K562 (cell line): Measurements from ENCODE around the gene ZBTB48. TPM values are rescaled to one million over a fixed set of nuclear protein-coding genes. Genes with fewer than 3 reads are reported as not detected.

Experiments
- ATAC-seq: fragments of 200-7000 bp; cut with Tn5 transposase; 3 replicates; pipeline ENCODE4 v1.9.1; 2020; ENCODE audit warnings: moderate library complexity
- BruUV-seq: library from RNA; stranded (reverse); fragments of 400-500 nt; replicated peaks from 2 replicates; lab custom pipeline; 2021; lab: Mats Ljungman, UMichigan
- CTCF ChIA-PET: fragments of 300-600 bp; formaldehyde crosslinking; extraction: SDS; loops from one replicate; lab custom pipeline; 2021; ENCODE audit warnings: low intra/inter-chr PET ratio; lab: Yijun Ruan, JAX
- POLR2A ChIA-PET: fragments of 300-600, 350-650 bp; sonication (Branson Sonifier 250); formaldehyde crosslinking; extraction: SDS; loops from one replicate; lab custom pipeline; 2021; ENCODE audit warnings: antibody characterized with exemption, inconsistent platforms; lab: Yijun Ruan, JAX
- DNase-seq, 4 experiments: peaks; one replicate each; pipeline versions ENCODE4 v3.0.0 to v3.0.0-alpha.2; 2011 to 2018; ENCODE audit warnings: low spot score in 3 of 4, mixed read lengths in 3 of 4; ENCODE audit errors: extremely low read depth in 1 of 4
- FAIRE-seq: peaks from 2 replicates; lab custom pipeline; 2011; peaks lifted over from hg19 to GRCh38; lab: Jason Lieb, UNC
- H2AFZ ChIP-seq: 2 replicates; pipeline ENCODE4 v1.6.0; 2011; ENCODE audit warnings: low read depth, low read length, control low read depth, inconsistent platforms
- H3K27ac ChIP-seq: fragments of 200-600 bp; 3 replicates; pipeline ENCODE4 v1.8.0; 2011; ENCODE audit warnings: low read depth, mild to moderate bottlenecking, control low read depth, inconsistent platforms, low read length, moderate library complexity, mixed read lengths; ENCODE audit errors: extremely low read depth
- H3K27me3 ChIP-seq, 2 experiments: fragments of 300-600 bp in 1 of 2; 2 replicates in 1 of 2; 3 replicates in 1 of 2; pipeline versions ENCODE4 v1.6.0 to v1.8.0; 2011; ENCODE audit warnings: inconsistent platforms in 2 of 2, low read length in 2 of 2, mild to moderate bottlenecking in 1 of 2, mixed read lengths in 1 of 2, moderate library complexity in 1 of 2; ENCODE audit not compliant: control insufficient read depth in 2 of 2, insufficient read depth in 2 of 2
- H3K36me3 ChIP-seq: fragments of 300-600 bp; 3 replicates; pipeline ENCODE4 v1.8.0; 2011; ENCODE audit warnings: mild to moderate bottlenecking, low read length, inconsistent platforms; ENCODE audit not compliant: control insufficient read depth, insufficient read depth
- H3K4me1 ChIP-seq, 2 experiments: fragments of 200-600 bp in 1 of 2; replicated peaks in 1 of 2; 2 replicates in 1 of 2; 3 replicates in 1 of 2; pipeline versions ENCODE4 v1.5.1 to v1.8.0; 2011; ENCODE audit warnings: inconsistent platforms in 2 of 2, low read length in 2 of 2, mild to moderate bottlenecking in 1 of 2, mixed read lengths in 1 of 2, moderate library complexity in 1 of 2; ENCODE audit not compliant: control insufficient read depth in 2 of 2, insufficient read depth in 2 of 2
- H3K4me2 ChIP-seq: 2 replicates; pipeline ENCODE4 v1.6.1; 2011; ENCODE audit warnings: low read length, control low read depth, inconsistent platforms, mixed read lengths; ENCODE audit not compliant: insufficient read depth
- H3K4me3 ChIP-seq: fragments of 200-600 bp; sonication (generic), shearing (Covaris generic); 2 replicates; pipeline ENCODE4 v1.5.1; 2016; ENCODE audit warnings: control low read depth, inconsistent platforms
- H3K79me2 ChIP-seq: fragments of 200-600 bp; 3 replicates; pipeline ENCODE4 v1.8.0; 2011; ENCODE audit warnings: low read length, inconsistent platforms; ENCODE audit not compliant: control insufficient read depth, insufficient read depth
- H3K9ac ChIP-seq, 2 experiments: 2 replicates each; pipeline versions ENCODE4 v1.6.0 to v1.6.1; 2011; ENCODE audit warnings: low read depth in 2 of 2, low read length in 2 of 2, control low read depth in 1 of 2, inconsistent platforms in 1 of 2, mild to moderate bottlenecking in 1 of 2, mixed read lengths in 1 of 2; ENCODE audit not compliant: insufficient read depth in 1 of 2
- H3K9me1 ChIP-seq: one replicate; pipeline ENCODE4 v1.6.0; 2011; ENCODE audit warnings: inconsistent platforms, mild to moderate bottlenecking, low read length, moderate library complexity; ENCODE audit not compliant: control insufficient read depth, insufficient read depth
- H3K9me3 ChIP-seq: replicated peaks from 2 replicates; pipeline ENCODE4 v1.5.1; 2011; ENCODE audit warnings: low read depth, low read length, inconsistent platforms; ENCODE audit not compliant: control insufficient read depth, insufficient read depth
- H4K20me1 ChIP-seq: replicated peaks from 2 replicates; pipeline ENCODE4 v1.6.1; 2011; ENCODE audit warnings: low read length, inconsistent platforms, mixed read lengths; ENCODE audit not compliant: control insufficient read depth, insufficient read depth
- ARNT ChIP-seq, 2 experiments: fragments of 450-650 bp; IDR thresholded peaks; 2 replicates each; pipeline ENCODE4 v1.6.1; 2016; ENCODE audit warnings: mild to moderate bottlenecking in 1 of 2
- E2F3 ChIP-seq: fragments of 250-450 bp; sonication (Bioruptor Pico); IDR thresholded peaks from 2 replicates; pipeline ENCODE4 v1.4.0; 2020; ENCODE audit warnings: mild to moderate bottlenecking
- ILK ChIP-seq: fragments of 450-650 bp; IDR thresholded peaks from 2 replicates; pipeline ENCODE4 v1.6.1; 2016; ENCODE audit warnings: missing genetic modification characterization, low read depth, mild to moderate bottlenecking, missing compliant biosample characterization, moderate library complexity, borderline replicate concordance
- KLF10 ChIP-seq: fragments of 250-450 bp; sonication (Bioruptor Pico); IDR thresholded peaks from 2 replicates; pipeline ENCODE4 v1.6.1; 2021; ENCODE audit warnings: matching md5 sums
- NFE2 ChIP-seq: IDR thresholded peaks from 2 replicates; pipeline ENCODE4 v1.6.1; 2014; ENCODE audit warnings: antibody characterized with exemption, low read depth
- NR1H2 ChIP-seq: sonication (generic); formaldehyde crosslinking; IDR thresholded peaks from 2 replicates; pipeline ENCODE4 v1.4.0; 2020; ENCODE audit warnings: mild to moderate bottlenecking, missing genetic modification reagents
- PHB ChIP-seq: fragments of 250-450 bp; sonication (Bioruptor Pico); IDR thresholded peaks from 2 replicates; pipeline ENCODE4 v1.5.0; 2021
- RAD21 ChIP-seq, 2 experiments: fragments of 250-450 bp in 1 of 2; fragments of 450-650 bp in 1 of 2; sonication (Bioruptor Pico) in 1 of 2; formaldehyde crosslinking in 1 of 2; IDR thresholded peaks in 1 of 2; conservative IDR thresholded peaks in 1 of 2; 2 replicates each; pipeline versions ENCODE4 v1.4.0 to v1.8.0; 2020 to 2022; ENCODE audit warnings: mild to moderate bottlenecking in 2 of 2, moderate library complexity in 1 of 2
- SAFB2 ChIP-seq: fragments of 200-400 bp; formaldehyde crosslinking; IDR thresholded peaks from 2 replicates; pipeline ENCODE4 v1.6.1; 2018; ENCODE audit warnings: borderline replicate concordance, low read length, low read depth, moderate library complexity; ENCODE audit not compliant: severe bottlenecking
- SRSF3 ChIP-seq: fragments of 200-400 bp; formaldehyde crosslinking; IDR thresholded peaks from 2 replicates; pipeline ENCODE4 v1.6.1; 2016; ENCODE audit warnings: mild to moderate bottlenecking, low read length, moderate library complexity; ENCODE audit not compliant: insufficient read depth
- ZBTB8A ChIP-seq: fragments of 450-650 bp; IDR thresholded peaks from 2 replicates; pipeline ENCODE4 v1.6.1; 2018; ENCODE audit warnings: mild to moderate bottlenecking, moderate library complexity; ENCODE audit not compliant: partially characterized antibody
- WGBS: fragments of 100-300 bp; shearing (Covaris generic); methylation state at CpG from one replicate; pipeline ENCODE4 v1.1.6; 2016; ENCODE audit warnings: low coverage, mixed read lengths; ENCODE audit not compliant: insufficient coverage; ENCODE audit errors: missing lambda C conversion rate; 5-methylcytosine and 5-hydroxymethylcytosine counted together
- in situ Hi-C: fragments of 300-500 bp; cut with MboI; formaldehyde crosslinking; loops from 4 replicates; pipeline ENCODE4 v1.15.0; 2018; ENCODE audit warnings: inconsistent platforms, mixed read lengths
- intact Hi-C: fragments of 100-400 bp; cut with micrococcal nuclease; formaldehyde crosslinking; loops from 2 replicates; pipeline ENCODE4 v1.14.2; 2022
- polyA plus RNA-seq, 8 experiments: library from polyadenylated mRNA; depleted of rRNA in 4 of 8; stranded (reverse) in 5 of 8; unstranded in 3 of 8; fragments of >200 nt; fragmentation: Nextera tagmentation in 2 of 8; fragmentation: Illumina TruSeq in 1 of 8; extraction: Ambion mirVana in 2 of 8; extraction: Trizol in 1 of 8; gene quantifications; 2 replicates each; pipeline versions ENCODE4 v1.2.1 to v1.2.3, GENCODE V29; 2011 to 2014; ENCODE audit warnings: inconsistent platforms in 1 of 8, missing spikeins in 1 of 8
- total RNA-seq, 7 experiments: library from RNA; depleted of rRNA in 6 of 7; stranded (reverse); fragments of >200 nt in 6 of 7; fragmentation: Illumina TruSeq in 2 of 7; extraction: Trizol in 2 of 7; gene quantifications; 2 replicates each; pipeline versions ENCODE4 v1.2.1 to v1.2.3, GENCODE V29; 2011 to 2021; ENCODE audit warnings: low replicate concordance in 1 of 7
- TF ChIP-seq, protein P1 (sequence below): fragments of 250-450 bp; sonication (Bioruptor Pico); IDR thresholded peaks from 2 replicates; pipeline ENCODE4 v1.4.0; 2020
- TF ChIP-seq, protein P2 (sequence below): fragments of 450-650 bp; formaldehyde crosslinking; IDR thresholded peaks from 2 replicates; pipeline ENCODE4 v1.4.0; 2020; ENCODE audit warnings: mild to moderate bottlenecking, moderate library complexity

Gene ZBTB48
- total and polyA plus RNA-seq, 9 of the 15 experiments (the other 6 are each of a cell fraction or from before 2014, with no cell fraction given), result 1.9 to 66.9 (median 29.5) TPM

- Histone ChIP-seq H3K9me1 (no peaks in the 10 kb centered on the region), H3K4me2 (no peak overlapping the region), H3K27ac (no peak overlapping the region), H3K9me3 (no peaks in the 10 kb centered on the region), H3K4me1 (peaks cover 0 to 8% of the 10 kb centered on the region in 2 experiments; a peak in 3 of 5 replicates), H3K79me2 (no peaks in the 10 kb centered on the region), H3K4me3 (no peak overlapping the region), H3K27me3 (peaks cover 3 to 8% of the 10 kb centered on the region in 2 experiments; a peak in 2 of 5 replicates), H2AFZ (no peak overlapping the region), H4K20me1 (no peaks in the 10 kb centered on the region), H3K9ac (0 out of 4 replicates have a peak overlapping the region, but pooled peaks of 1 of the 2 experiments have one; percentile 10), H3K36me3 (no peaks in the 10 kb centered on the region)
- ChIA-PET CTCF (no interaction called here), POLR2A (interaction anchor here (0.7 to 2.9 kb wide), 7 partner anchors 11 to 63 kb away, joined by 3 to 15 read pairs (median 5); partner anchors contain the start of genes NOL9 and TAS1R1)
- FAIRE-seq (no peak), DNase-seq (no peak), ATAC-seq (no peak)
- in situ Hi-C loops (no loop called here), intact Hi-C loops (no loop called here)
- TF ChIP-seq SAFB2, result no peak
- TF ChIP-seq ARNT (IDR thresholded peaks at IDR 0.05), result no peak
- no peak for TF ChIP-seq ZBTB8A
- TF ChIP-seq, protein P1, sequence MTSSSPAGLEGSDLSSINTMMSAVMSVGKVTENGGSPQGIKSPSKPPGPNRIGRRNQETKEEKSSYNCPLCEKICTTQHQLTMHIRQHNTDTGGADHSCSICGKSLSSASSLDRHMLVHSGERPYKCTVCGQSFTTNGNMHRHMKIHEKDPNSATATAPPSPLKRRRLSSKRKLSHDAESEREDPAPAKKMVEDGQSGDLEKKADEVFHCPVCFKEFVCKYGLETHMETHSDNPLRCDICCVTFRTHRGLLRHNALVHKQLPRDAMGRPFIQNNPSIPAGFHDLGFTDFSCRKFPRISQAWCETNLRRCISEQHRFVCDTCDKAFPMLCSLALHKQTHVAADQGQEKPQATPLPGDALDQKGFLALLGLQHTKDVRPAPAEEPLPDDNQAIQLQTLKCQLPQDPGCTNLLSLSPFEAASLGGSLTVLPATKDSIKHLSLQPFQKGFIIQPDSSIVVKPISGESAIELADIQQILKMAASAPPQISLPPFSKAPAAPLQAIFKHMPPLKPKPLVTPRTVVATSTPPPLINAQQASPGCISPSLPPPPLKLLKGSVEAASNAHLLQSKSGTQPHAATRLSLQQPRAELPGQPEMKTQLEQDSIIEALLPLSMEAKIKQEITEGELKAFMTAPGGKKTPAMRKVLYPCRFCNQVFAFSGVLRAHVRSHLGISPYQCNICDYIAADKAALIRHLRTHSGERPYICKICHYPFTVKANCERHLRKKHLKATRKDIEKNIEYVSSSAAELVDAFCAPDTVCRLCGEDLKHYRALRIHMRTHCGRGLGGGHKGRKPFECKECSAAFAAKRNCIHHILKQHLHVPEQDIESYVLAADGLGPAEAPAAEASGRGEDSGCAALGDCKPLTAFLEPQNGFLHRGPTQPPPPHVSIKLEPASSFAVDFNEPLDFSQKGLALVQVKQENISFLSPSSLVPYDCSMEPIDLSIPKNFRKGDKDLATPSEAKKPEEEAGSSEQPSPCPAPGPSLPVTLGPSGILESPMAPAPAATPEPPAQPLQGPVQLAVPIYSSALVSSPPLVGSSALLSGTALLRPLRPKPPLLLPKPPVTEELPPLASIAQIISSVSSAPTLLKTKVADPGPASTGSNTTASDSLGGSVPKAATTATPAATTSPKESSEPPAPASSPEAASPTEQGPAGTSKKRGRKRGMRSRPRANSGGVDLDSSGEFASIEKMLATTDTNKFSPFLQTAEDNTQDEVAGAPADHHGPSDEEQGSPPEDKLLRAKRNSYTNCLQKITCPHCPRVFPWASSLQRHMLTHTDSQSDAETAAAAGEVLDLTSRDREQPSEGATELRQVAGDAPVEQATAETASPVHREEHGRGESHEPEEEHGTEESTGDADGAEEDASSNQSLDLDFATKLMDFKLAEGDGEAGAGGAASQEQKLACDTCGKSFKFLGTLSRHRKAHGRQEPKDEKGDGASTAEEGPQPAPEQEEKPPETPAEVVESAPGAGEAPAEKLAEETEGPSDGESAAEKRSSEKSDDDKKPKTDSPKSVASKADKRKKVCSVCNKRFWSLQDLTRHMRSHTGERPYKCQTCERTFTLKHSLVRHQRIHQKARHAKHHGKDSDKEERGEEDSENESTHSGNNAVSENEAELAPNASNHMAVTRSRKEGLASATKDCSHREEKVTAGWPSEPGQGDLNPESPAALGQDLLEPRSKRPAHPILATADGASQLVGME (CRISPR knock-in tag), result no peak
- TF ChIP-seq KLF10 (CRISPR knock-in tag), result no peak
- no peak for TF ChIP-seq RAD21 (CRISPR knock-in tag; conservative IDR thresholded peaks at IDR 0.05 in 1 of 2, IDR thresholded peaks at IDR 0.05 in 1 of 2)
- no peak for TF ChIP-seq NFE2
- TF ChIP-seq, protein P2, sequence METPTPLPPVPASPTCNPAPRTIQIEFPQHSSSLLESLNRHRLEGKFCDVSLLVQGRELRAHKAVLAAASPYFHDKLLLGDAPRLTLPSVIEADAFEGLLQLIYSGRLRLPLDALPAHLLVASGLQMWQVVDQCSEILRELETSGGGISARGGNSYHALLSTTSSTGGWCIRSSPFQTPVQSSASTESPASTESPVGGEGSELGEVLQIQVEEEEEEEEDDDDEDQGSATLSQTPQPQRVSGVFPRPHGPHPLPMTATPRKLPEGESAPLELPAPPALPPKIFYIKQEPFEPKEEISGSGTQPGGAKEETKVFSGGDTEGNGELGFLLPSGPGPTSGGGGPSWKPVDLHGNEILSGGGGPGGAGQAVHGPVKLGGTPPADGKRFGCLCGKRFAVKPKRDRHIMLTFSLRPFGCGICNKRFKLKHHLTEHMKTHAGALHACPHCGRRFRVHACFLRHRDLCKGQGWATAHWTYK (CRISPR knock-in tag), result no peak
- no peak for TF ChIP-seq NR1H2 (CRISPR knock-in tag)
- TF ChIP-seq ILK (tag), result no peak
- no peak for TF ChIP-seq E2F3 (CRISPR knock-in tag)
- no peak for TF ChIP-seq SRSF3
- TF ChIP-seq PHB (CRISPR knock-in tag), result no peak
- 22% methylated on average over 5 of the region's 5 CpGs for WGBS
- BruUV-seq, result no TSS peak
Observed at GRCh38 chr1:6570987-6571386, 8.8 kb upstream of the ZBTB48 start.
